Purkinje cell (primary cell): ENCODE results near the gene SELENOW. TPM values are rescaled to one million over a fixed set of nuclear protein-coding genes. Genes with fewer than 3 reads are reported as not detected.

ENCODE experiments used
- polyA plus RNA-seq: library from polyadenylated mRNA; unstranded; fragments of >200 nt; fragmentation: Nextera tagmentation; gene quantifications from 2 replicates; pipeline ENCODE4 v1.2.1, GENCODE V29; 2014

Gene SELENOW
- 5,615 and 7,643 TPM in 2 replicates for polyA plus RNA-seq

GRCh38 chr19:47778049-47778953, at the start of gene SELENOW:
SELENOW (plus strand) TSS chr19:47778703; CDS start chr19:47778786, 83 bp downstream.

DNA sequence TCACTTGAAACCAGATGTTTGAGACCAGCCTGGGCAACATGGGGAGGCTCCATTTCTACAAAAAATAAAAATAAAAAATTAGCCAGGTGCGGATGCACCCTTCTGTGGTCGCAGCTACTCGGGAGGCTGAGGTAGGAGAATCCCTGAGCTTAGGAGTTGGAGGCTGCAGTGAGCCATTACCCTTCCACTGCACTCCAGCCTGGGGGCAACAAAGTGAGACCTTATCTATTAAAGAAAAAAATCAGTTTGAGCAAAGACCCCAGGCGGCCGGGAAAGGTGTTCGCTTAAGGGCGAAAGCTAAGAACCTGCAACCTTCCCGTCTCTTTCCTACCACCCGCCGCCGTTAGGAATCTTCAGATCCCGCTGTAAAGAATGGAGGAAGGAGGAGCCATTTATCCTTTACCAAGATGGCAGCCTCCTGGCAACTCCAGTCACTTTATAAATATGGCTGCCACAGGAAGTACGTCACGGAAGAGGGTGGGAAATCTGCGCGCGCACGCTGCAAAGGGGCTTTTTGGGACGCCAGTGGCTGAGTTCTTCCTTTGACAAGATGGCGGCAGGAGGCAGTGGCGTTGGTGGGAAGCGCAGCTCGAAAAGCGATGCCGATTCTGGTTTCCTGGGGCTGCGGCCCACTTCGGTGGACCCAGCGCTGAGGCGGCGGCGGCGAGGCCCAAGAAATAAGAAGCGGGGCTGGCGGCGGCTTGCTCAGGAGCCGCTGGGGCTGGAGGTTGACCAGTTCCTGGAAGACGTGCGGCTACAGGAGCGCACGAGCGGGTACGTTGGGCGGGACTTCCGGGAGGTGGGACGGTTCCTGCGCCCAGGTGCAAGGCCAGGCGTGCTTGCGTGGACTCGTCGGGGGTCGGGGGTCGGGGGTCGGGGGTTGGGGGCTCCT, 33.2 kb upstream of the SELENOW start, which contains the start of gene NOP53:
Gene NOP53 (plus strand): TSS at position 537 of the 892 bp plus-strand sequence. CDS start 14 bp downstream, at position 551.

GRCh38 chr19:47804451-47804850, 25.9 kb downstream of the SELENOW start, which contains the start of gene TPRX1:
TPRX1 (minus strand) TSS chr19:47804551; CDS start chr19:47804539, 12 bp downstream.

GRCh38 chr19:47821460-47822020, 43.0 kb downstream of the SELENOW start, which contains the start of gene CRX:
CRX (plus strand) TSS chr19:47821937; CDS start chr19:47834444, 12,507 bp downstream.

Other genes with a start within 250 kb of the SELENOW start
- not detected in 2 replicates for gene ZNF541, start 205.6 kb upstream of the SELENOW start, polyA plus RNA-seq
- gene BICRA, start 169.6 kb upstream of the SELENOW start, polyA plus RNA-seq: 0.50 and 0.60 TPM in 2 replicates
- gene EHD2, start 65.3 kb upstream of the SELENOW start, polyA plus RNA-seq: 0.07 and 0.11 TPM in 2 replicates
- 0.73 and 7.4 TPM in 2 replicates for gene NOP53, start 33.2 kb upstream of the SELENOW start, polyA plus RNA-seq
- not detected in 2 replicates for gene TPRX1, start 25.8 kb downstream of the SELENOW start, polyA plus RNA-seq
- not detected in 2 replicates for gene CRX, start 43.2 kb downstream of the SELENOW start, polyA plus RNA-seq
- not detected in 2 replicates for gene TPRX2, start 80.5 kb downstream of the SELENOW start, polyA plus RNA-seq
- gene SULT2A1, start 107.6 kb downstream of the SELENOW start, polyA plus RNA-seq: not detected in 2 replicates
- gene BSPH1, start 213.5 kb downstream of the SELENOW start, polyA plus RNA-seq: 3.0 and 4.9 TPM in 2 replicates
- not detected in 2 replicates for gene ELSPBP1, start 215.9 kb downstream of the SELENOW start, polyA plus RNA-seq